Head of caudate nucleus (tissue), 42 donors: ENCODE data around the gene ELAPOR1.

Experiments used
- DNase-seq, 42 donors: peaks; one replicate each; pipeline versions ENCODE4 v3.0.0 to v3.0.0-alpha.2; 2020 to 2021; ENCODE audit warnings: mixed read lengths in 7 of 42
- intact Hi-C: fragments of 100-400 bp; cut with DNase I; formaldehyde crosslinking; loops from one replicate; pipeline ENCODE4 v1.15.0; 2022

ELAPOR1 gene, protein sequence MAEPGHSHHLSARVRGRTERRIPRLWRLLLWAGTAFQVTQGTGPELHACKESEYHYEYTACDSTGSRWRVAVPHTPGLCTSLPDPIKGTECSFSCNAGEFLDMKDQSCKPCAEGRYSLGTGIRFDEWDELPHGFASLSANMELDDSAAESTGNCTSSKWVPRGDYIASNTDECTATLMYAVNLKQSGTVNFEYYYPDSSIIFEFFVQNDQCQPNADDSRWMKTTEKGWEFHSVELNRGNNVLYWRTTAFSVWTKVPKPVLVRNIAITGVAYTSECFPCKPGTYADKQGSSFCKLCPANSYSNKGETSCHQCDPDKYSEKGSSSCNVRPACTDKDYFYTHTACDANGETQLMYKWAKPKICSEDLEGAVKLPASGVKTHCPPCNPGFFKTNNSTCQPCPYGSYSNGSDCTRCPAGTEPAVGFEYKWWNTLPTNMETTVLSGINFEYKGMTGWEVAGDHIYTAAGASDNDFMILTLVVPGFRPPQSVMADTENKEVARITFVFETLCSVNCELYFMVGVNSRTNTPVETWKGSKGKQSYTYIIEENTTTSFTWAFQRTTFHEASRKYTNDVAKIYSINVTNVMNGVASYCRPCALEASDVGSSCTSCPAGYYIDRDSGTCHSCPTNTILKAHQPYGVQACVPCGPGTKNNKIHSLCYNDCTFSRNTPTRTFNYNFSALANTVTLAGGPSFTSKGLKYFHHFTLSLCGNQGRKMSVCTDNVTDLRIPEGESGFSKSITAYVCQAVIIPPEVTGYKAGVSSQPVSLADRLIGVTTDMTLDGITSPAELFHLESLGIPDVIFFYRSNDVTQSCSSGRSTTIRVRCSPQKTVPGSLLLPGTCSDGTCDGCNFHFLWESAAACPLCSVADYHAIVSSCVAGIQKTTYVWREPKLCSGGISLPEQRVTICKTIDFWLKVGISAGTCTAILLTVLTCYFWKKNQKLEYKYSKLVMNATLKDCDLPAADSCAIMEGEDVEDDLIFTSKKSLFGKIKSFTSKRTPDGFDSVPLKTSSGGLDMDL

DNA sequence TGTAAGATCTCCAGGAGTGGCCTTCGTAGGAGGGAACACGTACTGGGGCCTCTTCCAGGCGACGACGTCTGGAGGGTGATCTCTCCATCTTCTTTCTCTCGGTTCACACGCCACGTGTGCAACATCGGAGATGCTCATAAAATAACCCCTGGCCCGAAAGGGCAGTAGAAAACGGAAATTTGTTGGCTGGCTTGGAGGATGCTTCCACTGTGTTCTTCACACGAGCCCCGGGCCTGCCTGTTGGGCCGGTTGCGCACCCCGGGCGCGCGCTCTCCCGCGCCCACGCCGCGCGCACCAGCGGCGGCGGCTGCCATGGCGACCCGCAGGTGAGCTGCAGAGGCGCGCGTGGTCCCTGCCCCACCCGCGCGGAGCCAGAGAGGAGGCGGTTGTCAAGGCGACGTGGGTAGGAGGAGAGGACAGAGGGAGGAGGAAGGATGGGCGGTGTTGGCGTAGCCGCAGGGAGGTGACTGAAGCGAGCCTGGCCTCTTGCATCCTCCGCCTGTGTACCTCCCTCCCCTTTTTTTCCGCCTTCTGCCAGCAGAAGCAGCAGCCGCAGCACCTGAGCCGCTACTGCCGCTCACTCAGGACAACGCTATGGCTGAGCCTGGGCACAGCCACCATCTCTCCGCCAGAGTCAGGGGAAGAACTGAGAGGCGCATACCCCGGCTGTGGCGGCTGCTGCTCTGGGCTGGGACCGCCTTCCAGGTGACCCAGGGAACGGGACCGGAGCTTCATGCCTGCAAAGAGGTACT lies at the start of gene ELAPOR1:
Gene ELAPOR1, plus strand, starts transcription at position 526 of the 752 bp plus-strand sequence. Its CDS starts 69 bp downstream, at position 595.
- peak; percentile 44 to 93 (median 81) for DNase-seq
- intact Hi-C loops: loop anchor here (10.0 kb wide), 2 partner anchors 71 to 151 kb away; no protein-coding TSS in a partner anchor

DNA sequence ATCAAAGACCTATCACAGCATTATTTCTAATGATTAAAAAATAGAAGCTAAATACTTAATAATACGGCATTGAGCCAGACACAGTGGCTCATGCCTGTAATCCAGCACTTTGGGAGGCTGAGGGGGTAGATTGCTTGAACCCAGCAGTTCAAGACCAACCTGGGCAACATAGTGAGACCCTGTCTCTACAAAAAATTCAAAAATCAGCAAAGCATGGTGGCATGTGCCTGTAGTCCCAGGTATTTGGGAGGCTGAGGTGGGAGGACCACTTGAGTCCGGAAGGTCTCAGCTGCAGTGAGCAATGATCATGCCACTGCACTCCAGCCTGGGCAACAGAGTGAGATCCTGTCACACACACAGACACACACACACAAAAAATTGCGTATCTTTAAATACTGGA lies 48.8 kb upstream of the ELAPOR1 start:
- intact Hi-C loops: no loop called here
- no peak for DNase-seq

DNA sequence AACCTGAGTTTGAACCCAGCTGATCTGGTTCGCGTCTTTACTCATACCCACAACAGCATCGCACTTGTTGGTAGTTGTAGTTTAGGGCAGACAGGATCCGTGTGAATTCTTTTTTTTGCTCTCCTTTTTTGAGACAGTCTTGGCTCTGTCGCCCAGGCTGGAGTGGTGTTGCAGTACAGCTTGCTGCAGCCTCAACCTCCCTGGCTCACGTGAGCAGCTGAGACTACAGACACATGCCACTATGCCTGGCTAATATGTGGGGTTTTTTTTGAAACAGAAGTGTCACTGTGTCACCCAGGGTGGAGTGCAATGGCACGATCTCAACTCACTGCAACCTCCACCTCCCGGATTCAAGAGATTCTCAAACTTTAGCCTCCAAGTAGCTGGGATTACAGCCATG lies 46.0 kb upstream of the ELAPOR1 start:
- intact Hi-C loops: no loop called here
- DNase-seq: peak in 1 of 42 donors; percentile 24

DNA sequence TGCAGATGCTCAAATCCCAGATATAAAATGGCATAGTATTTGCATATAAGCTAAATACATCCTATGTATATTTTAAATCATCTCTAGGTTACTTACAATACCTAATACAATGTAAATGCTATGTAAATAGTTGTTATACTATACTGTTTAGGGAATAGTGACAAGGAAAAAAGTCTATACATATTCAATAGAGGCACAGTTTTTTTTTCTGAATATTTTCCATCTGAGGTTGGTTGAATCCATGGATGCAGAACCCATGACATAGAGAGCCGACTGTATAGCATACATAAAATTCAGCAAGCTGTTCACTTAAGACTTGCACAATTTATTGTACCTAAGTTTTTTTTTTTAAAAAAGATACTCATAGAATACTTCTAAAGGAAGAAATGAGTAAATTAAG lies 44.6 kb upstream of the ELAPOR1 start:
- intact Hi-C loops: no loop called here
- no peak for DNase-seq

DNA sequence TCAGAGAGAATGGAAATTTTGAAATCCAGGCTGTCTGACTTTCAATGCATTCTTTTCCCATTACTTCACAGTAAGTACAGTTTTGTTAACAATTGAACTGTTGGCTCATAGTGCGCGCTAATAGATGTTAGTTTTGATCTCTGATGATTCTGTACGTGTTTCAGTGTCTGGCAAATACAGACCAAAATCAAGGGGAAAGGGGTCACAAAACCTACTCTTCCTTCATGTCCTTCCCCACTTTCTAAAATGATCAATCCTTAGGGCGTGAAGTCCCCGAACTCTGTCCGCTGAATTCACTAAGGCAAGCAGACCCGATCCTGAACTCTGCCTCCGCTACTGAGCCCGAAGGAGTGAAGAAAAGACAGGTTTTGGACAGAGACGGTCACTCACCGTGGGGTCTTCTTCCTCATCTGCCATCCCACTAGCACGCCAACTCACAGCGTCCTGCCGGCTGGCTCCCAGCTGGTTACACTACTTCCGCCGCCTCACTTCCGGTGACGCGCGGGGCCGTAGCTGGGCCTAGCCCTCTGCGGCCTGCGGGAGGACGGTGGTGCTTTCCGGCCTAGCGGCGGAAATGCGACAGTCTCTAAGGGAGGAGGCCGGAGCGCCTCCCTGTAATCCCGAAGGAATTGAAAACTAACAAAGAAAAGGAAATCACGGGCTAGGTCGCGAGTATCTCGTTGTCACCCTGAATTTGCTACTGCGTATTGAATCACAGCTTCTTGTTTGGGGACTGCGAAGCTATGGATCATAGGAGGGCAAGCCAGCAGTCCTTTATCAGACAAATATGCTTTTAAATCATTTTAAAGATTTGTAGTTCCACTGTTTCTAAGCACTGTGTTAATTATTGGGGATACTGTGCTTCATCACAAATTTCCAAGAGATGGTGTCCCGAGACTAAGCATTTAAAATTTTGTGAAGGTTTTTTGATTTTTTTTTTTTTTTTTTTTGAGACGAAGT lies 38.1 kb upstream of the ELAPOR1 start, which contains the start of gene TAF13:
Gene TAF13, minus strand, starts transcription at position 473 of the 960 bp plus-strand sequence. Its CDS starts 56 bp downstream, at position 417.
- DNase-seq: peak; percentile 88 to 98 (median 96)
- intact Hi-C loops: no loop called here

DNA sequence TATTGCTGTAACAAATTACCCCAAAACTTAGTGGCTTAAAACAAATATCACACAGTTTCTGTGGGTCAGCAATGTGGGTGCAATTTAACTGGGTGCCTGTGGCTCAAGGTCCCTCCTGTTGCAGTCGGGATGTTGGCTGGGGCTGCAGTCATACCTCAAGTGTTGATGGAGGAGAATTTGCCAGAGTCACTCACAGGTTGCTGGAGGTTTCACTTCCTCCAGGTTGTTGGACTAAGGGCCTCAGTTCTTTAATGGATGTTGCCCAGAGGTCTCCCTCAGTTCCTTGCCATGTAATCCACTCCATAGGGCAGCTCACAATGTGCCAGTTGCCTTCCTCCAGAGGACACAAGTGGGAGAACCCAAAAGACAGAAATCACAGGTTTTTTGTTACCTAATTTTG lies 35.6 kb upstream of the ELAPOR1 start:
- DNase-seq: peak in 1 of 42 donors; percentile 14
- intact Hi-C loops: no loop called here

DNA sequence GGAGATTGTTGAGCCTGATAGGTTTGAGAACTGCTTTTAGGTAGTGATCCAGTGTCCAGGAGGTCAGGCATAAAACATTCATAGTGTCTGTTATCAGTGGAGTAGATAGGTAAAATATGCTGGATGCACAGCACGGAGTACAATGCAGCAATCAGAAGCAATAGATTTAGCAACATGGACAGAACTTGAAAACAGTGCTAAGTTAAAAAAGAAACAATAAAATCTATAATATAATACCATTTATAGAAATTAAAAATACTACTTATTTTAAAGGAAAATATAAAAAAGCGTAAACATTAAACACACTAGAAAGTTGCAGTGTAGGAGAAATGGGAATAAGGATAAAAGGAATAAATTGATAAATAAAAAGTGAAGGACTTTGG lies 34.7 kb upstream of the ELAPOR1 start:
- DNase-seq: no peak
- intact Hi-C loops: no loop called here

DNA sequence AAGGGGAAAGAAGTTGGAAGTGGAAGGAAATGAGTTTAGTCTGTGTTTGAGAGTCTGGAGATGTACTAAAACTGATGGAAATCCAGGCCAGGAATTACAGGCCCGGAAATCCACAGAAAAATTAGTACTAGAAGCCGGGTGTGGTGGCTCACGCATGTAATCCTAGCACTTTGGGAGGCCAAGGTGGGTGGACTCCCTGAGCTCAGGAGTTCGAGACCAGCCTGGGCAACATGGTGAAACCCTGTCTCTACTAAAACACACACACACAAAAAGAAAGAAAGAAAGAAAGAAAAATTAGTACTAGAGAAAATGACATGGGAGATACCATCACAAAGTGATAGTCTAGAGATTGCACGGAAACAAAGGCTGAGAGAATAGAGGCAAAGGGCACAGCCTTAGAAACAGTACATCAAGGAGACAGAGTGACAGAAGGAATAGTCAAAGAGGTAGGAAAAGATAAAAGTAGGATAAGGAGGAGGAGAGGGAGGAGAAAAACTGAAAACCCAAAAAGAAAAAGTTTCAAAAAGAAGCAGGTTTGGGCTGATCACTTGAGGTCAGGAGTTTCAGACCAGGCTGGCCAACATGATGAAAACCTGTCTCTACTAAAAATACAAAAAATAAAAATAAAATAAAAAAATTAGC lies 33.4 kb upstream of the ELAPOR1 start:
- intact Hi-C loops: no loop called here

DNA sequence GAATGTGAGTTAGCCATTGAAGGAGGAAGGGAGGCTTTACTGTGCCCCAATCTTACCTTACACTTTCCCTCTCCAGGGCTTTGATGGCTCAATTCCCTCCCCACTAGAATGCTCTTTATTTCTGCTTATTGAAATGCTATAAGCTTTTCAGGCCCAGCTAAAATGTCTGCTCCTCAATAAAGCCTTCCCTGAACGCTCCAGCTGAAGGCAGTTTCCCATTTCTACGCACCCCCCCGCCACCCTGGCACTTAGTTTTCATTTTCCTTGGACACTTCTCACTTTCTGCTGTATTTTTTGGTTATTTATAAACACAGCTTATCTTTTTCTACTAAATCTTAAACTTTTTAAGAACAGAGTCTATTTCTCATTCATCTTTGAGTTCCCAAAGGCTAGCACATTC lies 30.4 kb upstream of the ELAPOR1 start:
- DNase-seq: peak in 1 of 42 donors; percentile 54
- intact Hi-C loops: no loop called here

More for the DNA sequence above, 33.4 kb upstream of the ELAPOR1 start:
- no peak for DNase-seq

DNA sequence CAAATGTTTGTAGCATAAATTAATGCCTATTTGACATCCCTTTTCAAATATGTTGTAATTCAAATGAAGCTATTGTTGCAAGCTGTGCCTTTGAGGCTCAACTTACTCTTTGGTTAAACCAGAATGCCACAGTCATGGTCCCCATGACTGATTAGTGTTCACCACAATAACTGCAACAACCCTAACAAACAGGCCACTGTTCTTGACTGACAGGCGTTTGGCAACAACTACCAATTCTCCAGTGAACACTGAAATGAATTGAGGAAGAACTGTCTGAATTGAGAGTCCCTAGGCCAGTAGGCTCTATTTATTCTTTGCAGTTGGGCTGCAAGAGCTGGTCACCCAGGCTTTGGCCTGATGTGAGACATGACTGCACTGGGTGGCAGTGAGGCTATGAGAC lies 30.0 kb upstream of the ELAPOR1 start:
- intact Hi-C loops: no loop called here
- DNase-seq: peak in 40 of 42 donors; percentile 26 to 93 (median 76)

DNA sequence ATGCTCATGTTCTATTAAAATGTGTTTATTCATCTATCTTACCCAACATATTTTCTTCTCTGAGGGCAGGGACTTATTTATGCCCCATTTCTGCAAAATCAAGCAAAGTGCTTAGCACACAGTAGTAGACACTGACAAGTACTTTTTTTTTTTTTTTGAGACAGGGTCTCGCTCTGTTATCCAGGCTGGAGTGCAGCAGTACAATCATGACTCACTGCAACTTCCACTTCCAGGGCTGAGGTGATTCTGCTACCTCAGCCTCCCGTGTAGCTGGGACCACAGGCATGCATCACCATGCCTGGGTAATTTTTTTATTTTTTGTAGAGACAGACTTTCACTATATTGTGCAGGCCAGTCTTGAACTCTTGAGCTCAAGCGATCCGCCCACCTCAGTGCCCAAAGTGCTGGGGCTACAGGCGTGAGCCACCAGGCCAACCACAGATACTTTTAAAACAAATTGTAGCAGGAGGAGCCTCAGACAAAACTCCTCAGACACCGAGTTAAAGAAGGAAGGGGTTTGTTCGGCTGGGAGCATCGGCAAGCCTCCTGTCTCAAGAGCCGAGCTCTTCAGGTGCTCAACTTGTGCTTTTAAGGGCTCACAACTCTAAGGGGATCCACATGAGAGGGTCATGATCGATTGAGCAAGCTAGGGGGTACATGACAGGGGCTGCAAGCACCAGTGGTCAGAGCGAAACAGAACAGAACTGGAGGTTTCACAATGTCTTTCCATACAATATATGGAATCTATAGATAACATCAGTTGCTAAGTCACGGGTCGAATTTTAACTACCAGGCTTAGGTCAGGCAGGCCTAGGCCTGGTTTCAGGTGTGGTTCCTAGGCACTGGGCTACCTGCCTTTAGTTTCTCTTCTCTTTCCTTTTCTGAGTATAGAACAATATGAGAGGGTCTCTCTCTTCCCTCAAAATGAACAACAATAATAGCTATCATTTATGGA lies 29.1 kb upstream of the ELAPOR1 start:
- DNase-seq: no peak
- intact Hi-C loops: no loop called here

DNA sequence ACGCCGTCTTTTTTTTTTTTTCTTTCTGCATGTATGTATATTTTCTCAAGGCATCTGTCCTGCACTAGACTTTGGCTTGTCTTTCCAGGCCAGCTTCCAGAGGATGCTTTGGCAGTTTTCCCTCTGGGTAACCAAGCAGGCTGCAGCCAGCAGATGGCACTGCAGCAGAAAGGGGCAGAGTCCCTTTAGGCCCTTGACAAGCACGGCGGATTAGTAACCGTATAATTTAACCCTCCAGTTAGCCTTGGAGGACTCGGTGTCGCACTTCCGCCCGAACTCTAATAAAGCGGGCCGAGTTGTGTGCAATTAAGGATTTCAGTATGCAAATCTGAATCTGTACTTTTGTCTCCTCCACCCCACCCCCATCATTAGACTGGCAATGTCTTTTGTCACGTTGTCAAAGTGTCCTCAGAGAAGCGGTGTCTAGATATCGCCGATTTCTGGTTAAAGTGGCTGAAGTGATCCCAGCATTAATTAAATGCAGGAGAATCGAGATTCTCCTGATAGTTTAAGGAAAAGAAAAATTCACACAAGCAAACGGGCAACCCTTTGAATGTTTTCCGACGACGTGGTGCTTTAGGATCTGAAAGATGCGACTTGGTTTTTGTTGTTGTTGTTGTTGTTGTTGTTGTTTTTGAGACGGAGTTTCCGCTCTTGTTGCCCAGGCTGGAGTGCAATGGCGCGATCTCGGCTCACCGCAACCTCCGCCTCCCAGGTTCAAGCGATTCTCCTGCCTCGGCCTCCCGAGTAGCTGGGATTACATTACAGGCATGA lies 24.5 kb upstream of the ELAPOR1 start:
- intact Hi-C loops: loop anchor here (10.0 kb wide), 1 partner anchor 125 kb away; the partner anchor contains the start of gene CLCC1
- peak; percentile 44 to 96 (median 86) for DNase-seq

DNA sequence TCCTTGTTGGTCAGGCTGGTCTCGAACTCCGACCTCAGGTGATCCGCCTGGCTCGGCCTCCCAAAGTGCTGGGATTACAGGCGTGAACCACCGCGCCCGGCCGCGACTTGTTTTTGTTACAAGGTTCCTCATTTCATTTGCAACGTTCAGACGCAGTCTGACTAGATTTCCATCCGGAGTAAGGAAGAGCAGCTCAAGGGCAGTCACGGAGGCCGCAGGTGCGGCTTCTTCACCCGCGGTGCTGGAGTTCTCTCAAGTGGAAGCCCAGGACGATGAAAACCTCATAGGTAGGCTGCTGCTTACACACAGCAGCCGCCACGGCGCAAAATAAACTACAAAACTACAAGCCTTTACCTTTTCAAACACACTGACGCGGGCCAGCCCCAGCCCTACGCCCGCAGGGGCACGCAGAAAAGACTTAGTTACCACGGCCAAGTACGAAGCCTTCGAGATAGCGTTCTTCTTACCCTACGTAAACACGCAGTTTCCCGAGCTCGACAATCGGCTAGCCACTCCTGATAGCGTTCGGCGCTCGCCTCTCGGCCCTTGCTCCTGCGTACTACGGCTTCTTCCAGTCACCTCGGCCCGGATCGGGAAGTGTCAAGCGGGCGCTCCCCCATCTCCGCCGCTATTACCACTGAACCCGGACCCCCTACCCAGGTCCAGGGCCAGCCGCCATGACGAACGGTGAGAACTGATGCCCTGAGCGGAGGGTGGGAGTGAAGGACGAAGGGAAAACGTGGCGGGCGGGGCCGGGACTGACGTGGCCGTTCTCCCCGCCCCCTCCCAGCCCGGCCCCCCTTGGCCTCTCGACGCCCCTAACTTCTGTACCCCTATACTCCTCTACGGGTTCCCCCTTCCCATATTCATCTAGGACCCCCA lies 23.5 kb upstream of the ELAPOR1 start, which contains the start of gene TMEM167B:
Gene TMEM167B, plus strand, starts transcription at position 569 of the 882 bp plus-strand sequence. Its CDS starts 109 bp downstream, at position 678.
- intact Hi-C loops: loop anchor here (10.0 kb wide), 1 partner anchor 126 kb away; the partner anchor contains the start of gene CLCC1
- DNase-seq: peak; percentile 89 to 97 (median 95)
